HG02970 (cell line): ENCODE results near the gene COL5A1.
"Not testable (repeated sequence)": the region's sequence is repeated elsewhere in the genome, so short reads cannot be mapped to it uniquely, and the experiment has no call there.

Experiments used
- ATAC-seq: cut with Tn5 transposase; IDR thresholded peaks from one replicate; pipeline ENCODE4 v1.9.1; 2021; ENCODE audit warnings: mild to moderate bottlenecking, moderate library complexity, moderate number of reproducible peaks; ENCODE audit not compliant: unreplicated experiment, low FRiP score

Gene COL5A1

DNA sequence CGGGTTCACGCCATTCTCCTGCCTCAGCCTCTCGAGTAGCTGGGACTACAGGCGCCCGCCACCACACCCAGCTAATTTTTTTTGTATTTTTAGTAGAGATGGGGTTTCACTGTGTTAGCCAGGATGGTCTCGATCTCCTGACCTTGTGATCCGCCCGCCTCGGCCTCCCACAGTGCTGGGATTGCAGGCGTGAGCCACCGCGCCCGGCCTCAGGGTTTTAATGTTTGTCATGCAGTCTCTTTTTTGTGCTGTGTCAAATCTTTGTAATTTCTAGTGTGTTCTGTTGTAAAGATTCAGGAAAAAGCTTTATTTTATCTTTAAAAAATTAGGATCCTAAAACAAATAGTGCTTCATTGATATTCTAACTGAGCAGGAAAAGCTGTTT is 62.1 kb downstream of the COL5A1 start:
- not testable (repeated sequence) for ATAC-seq

- no peak for ATAC-seq
Measured at GRCh38 chr9:134704498-134704897, 62.9 kb downstream of the COL5A1 start.

DNA sequence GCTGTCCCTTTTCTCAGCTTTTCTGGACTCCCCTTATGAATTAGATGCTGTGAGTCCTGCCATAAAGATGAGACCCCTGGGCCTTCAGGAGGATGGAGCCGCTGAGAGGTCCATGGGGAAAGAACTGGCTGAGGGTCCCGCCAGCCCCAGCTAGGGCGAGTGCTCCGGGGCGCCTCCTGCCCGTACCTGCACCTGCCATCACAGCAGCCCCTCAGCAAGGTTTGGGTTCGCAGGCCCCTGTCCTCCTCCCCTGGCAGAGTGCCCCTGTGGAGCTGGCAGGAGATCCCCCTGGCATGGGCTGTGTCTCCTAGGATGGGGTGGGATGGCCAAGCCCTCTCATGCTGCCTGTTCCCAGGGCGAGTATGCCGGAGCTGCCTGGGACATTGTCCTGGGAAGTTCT is 64.2 kb downstream of the COL5A1 start:
- ATAC-seq: no peak

- no peak for ATAC-seq
Measured at GRCh38 chr9:134706522-134706921, 64.9 kb downstream of the COL5A1 start.

DNA sequence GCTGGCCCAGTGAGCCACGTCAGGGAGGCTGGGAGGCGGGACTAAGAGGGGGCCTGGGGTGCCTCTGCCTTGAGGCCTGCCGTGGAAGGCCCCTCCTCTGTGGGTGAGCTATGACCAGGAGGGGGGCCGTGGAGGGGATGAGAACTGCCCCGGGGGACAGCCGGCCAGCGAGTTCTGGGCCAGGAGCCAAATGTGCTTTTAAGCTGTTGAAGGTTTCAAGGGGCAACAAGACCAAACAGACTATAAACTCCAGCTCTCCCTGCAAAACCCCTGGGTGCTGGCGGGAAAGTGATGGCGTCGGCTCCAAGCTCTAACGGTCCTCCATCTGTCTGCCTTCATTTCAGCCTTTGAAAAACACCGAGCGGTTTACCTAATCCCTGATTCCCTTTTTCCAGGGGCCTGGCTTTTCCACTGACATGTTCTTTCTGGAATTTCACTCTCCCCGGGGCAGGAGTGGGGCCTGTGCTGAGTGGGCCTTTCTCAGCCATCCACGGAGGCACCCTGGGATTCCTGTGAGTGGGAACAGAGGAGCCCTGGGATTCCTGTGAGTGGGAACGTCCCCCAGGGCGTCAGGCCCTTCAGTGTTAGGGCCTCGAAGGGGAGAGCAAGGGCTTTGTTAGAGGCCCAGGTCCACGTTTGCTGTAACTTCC is 65.6 kb downstream of the COL5A1 start:
- no peak for ATAC-seq

DNA sequence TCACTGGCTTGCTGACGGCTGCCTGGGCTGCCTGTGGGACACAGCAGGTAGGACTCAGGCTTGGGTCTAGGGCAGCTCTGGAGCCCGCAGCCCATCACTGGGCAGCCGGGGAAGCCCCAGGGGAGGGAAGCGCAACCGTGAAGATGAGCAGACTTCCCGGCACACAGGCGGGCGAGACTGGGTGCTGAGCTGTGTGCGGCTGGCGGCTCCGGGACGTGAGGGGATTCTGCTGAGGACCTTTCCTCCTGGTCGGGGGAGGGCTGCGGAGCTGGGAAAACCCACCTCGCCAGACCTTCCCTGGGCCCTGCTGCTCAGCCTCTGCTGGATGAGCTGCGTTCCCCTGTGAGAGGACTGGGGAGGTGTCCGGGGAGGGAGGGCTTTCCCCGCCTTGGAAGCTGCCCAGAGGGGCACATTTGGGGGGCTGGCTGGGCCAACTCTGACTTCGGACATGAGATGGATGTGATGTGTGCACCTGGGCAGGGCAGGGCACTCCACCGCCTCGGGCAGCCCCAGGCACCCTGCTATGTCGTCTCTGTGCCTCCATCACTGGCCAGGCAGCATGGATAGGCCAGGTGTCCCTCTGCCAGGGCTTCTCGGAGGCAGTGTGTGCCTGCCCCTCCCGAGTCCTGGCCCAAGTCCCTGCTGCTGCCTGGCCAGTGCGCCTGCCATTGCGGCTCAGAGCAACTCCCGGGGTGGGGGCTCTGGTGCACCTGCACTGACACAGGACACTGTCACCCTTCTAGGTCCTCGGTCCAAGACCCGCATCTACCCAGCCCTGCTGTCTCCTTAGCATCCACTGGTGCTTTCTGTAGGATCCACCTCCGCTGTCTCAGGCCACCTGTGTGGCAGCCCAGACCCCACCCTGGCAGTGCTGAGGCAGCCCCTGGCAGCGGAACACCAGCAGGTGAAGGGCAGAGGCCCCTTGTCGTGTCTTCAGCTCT is 66.4 kb downstream of the COL5A1 start:
- no peak for ATAC-seq

GRCh38 chr9:134708672-134709038 is 67.1 kb downstream of the COL5A1 start:
- no peak for ATAC-seq

DNA sequence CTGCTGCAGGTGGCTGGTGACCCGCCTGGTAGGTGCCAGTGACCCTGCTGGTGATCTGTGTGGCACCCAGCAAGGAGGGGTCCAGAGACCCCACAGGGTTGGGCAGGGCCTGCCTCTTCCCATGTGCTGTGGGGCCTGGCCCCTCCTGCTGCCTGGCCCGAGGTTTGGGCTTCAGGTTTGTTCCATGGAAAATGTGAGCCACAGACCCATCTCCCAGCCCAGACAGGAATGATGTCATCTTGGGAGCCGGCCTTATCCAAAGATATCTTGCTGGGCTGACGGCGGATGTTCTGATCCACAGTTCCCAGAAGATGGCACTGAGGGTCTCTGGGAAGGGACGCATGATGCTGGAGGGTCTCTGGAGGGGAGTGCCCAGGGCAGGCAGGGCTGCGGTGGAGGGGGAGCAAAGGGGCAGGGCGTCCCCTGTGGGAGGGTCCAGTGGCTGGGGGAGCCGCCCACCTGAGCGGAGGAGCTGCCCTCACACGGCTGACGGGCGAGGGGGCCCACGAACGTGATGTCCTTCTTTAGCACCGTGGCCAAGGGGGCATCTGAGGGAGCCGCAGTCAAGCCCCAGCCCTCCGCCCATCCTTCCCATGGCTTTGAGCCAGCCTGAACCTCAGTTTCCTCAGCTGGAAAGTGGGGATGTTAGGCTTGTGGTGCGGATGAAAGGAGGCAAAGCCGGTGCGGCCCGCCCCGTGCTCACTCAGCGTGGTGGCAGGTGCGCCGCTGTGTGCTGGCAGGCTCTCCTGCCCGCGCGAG is 68.1 kb downstream of the COL5A1 start:
- no peak for ATAC-seq

- ATAC-seq: no peak
Measured at GRCh38 chr9:134710271-134710540, 68.6 kb downstream of the COL5A1 start.

DNA sequence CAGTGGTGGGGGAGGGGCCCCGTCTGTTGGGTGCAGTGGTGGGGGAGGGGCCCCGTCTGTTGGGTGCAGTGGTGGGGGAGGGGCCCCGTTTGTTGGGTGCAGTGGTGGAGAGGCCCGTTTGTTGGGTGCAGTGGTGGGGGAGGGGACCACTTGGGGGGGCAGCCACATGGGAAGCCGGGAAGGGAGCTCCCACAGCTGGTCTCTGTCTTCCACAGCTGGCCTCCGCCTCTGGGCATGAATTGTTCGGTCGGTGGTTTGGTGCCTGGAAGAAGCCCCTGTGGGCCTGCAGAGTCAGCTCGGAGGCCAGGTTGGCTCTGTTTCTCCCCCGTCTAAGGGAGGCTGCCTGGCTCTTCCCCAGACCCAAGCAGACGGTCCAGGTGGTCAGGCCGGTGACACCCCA is 69.3 kb downstream of the COL5A1 start:
- ATAC-seq: no peak

GRCh38 chr9:134712243-134712642 is 70.6 kb downstream of the COL5A1 start:
- no peak for ATAC-seq

DNA sequence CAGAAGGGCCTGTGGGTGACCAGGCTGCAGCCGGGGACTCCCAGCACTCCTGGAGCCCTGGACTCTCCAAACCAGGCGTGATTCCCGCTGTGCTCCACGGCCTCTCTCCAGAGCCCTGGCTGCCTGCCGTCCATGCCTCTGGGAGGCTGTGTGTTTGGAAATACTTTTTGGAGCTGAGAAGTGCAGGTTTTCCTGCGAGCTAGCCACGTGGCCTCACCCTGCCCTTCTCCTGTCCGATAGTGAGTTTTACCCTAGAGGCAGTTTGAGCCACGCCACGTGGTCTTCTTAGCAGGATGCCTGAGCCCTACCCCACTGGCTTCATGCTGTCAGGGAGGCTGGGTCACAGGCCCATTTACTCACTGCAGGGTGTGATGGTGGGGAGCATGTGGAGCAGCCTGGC is 71.3 kb downstream of the COL5A1 start:
- ATAC-seq: no peak

DNA sequence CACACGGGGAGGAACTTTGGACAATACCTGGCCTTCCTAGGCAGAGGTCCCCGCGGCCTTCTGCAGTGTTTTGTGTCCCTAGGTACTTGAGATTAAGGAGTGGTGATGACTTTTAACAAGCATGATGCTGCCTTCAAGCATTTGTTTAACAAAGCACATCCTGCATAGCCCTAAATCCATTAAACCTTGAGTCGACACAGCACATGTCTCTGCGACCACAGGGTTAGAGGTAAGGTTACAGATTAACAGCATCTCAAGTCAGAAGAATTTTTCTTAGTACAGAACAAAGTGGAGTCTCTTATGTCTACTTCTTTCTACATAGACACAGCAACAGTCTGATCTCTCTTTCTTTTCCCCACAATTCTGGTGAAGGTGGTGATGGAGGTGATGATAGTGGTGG is 73.9 kb downstream of the COL5A1 start:
- not testable (repeated sequence) for ATAC-seq

DNA sequence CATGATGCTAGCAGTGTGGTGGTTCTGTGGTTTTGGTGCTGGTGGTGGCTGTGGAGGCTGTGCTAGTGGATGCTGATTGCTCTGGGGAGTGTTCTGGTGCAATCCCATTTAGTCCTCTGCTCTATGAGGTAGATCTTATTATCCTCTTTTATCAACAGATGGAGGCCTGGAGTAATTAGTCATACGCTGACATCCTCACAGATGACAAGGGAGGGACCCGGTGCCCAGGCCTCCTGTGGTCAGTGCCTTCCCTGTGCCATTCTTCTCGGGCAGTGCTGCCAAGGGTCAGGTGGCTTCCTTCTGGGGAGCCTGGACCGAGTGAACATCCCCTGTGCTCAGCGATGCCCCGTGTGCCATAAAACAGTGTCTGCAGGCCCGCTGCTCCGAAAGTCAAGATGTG is 74.5 kb downstream of the COL5A1 start:
- no peak for ATAC-seq

DNA sequence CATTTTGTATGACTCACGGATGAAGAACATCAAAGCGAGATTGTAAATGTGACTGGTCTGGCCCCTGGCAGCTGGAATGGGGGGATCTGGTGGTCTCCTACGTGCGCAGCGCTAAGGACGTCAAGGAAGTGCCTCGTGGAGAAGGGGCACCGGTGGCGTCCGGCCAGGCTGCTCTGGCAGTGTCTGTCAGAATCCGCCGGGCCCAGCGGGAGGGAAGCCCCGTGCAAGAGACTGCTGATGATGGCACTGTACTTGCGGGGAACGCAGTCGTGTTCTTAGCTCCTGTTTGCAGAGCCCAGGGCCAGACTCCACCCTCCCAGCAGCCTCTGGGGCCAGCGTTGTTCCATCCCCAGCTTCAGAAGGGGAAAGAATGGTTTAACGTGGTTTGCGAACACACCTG is 75.5 kb downstream of the COL5A1 start:
- no peak for ATAC-seq

DNA sequence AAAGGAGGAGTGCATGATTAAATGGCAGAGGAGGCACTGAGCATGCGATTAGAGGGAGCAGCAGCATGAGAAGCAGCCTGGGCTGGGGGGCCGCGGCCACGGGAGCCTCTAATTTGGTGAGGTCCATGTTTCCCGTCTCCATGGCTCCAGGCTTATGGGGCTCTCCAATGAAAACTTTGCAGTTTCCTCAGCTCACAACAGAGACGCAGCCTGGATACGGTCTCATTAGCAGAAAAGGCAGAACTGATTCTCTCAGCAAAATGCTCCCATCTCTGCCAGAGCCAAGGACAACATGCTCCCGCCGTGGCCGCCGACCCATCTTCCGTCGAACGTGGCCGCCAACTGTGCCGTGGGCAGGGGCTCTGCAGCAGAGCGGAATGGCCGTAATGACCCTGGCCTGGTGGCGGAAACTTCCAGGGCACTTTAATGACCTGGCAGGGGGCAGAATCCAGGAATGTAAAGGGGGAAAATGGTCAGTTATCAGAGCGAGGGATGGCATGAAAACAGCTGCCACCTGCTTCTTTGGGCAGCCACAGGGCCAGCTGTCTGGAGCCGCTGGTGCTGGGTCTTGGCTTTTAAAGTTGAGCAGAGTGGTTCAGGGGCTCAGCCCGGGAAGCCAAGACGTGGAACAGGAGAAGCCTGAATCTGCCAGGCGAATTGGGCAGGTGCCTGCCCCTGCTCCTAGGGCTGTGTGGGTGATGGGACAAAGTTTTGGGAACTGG is 76.5 kb downstream of the COL5A1 start:
- ATAC-seq: no peak

DNA sequence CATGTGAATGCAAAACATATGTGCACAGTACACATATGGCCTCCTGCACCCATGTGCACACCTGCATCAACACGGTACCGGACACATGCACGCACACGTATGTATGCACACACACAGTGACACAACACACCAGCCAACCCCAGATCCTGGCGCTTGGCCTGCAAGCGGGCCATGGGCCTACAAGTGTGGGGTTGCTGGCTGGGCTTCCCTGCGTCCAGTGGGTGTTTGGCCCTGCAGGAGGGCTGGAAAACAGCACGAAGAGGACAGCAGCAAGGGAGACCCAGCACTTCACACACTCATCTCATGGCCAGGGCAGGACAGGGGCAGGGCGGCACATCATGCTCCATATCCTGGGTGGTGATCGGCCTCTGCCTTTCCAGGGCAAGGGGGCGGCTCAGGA is 77.7 kb downstream of the COL5A1 start:
- ATAC-seq: no peak

DNA sequence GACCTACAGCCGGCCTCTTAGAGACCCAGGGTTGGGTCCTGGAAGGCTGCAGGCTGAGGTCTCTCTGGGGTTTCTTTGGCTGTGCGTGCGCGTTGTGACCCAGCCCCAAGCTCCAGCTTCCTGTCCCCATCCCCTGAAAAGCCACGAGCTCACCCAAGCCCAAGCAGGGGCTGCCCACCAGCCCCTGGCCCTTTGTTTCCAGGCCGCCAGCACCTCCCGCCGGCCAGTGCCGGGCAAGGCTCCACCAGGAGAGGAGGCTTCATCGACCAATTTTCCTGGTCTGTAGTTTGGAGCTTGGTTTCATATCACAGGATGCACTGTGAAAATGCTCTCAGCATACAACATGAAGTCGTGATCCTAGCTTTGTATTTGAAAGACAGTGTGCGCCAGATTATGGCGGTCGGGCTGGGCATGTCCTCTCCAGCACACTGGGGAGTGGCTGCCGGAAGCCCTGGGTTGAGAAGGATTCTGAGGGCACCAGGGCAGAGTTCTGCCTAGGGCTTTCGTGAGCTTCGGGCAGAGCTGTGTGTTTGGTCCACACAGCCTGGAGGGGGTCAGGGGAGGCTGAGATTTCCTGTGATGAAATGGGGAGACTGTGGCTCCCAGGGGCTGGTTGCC is 78.6 kb downstream of the COL5A1 start:
- no peak for ATAC-seq

GRCh38 chr9:134720796-134721195 is 79.2 kb downstream of the COL5A1 start:
- no peak for ATAC-seq

- ATAC-seq: no peak
Measured at GRCh38 chr9:134721344-134721743, 79.7 kb downstream of the COL5A1 start.
